Measurements from ENCODE around the gene ZNF202. TPM values are rescaled to one million over a fixed set of nuclear protein-coding genes. Genes with fewer than 3 reads are reported as not detected.

ZNF202 gene
- total and polyA plus RNA-seq, 2 donors (not counting 1 experiment from before 2014, with no cell fraction given): 17.0 to 25.1 TPM

- H3K9me3 ChIP-seq (ENCODE audit: control extremely low read depth in 1 of 3, control insufficient read depth in 2 of 3, insufficient read depth in 1 of 3, low read length in 2 of 3): peaks cover 0 to 11% (median 3%) of the 10 kb centered on the region in 3 donors
- Mint-ChIP-seq H3K27ac (no peak overlapping the region), H3K9me3 (ENCODE audit: insufficient read depth) (peaks cover 10% of the 10 kb centered on the region), H3K27me3 (no peaks in the 10 kb centered on the region), H3K4me1 (no peaks in the 10 kb centered on the region), H3K4me3 (no peak overlapping the region)
- H3K27me3 ChIP-seq (replicated peaks in 1 of 4; ENCODE audit: control extremely low read depth in 1 of 4, control insufficient read depth in 3 of 4, insufficient read depth in 4 of 4, low read length in 3 of 4): no peaks in the 10 kb centered on the region
- ChIA-PET POLR2A (no interaction called here), CTCF (interaction anchor here (1.1 to 1.6 kb wide), 2 partner anchors 9 to 19 kb away, joined by 4 to 8 read pairs; no protein-coding TSS in a partner anchor)
- H4K20me1 ChIP-seq (ENCODE audit: control insufficient read depth, insufficient read depth, low read length, poor library complexity, severe bottlenecking): peaks cover 20% of the 10 kb centered on the region
- TF ChIP-seq CTCF (IDR thresholded peaks at IDR 0.05): no peak
- TF ChIP-seq EZH2 (IDR thresholded peaks at IDR 0.05; ENCODE audit: borderline replicate concordance, insufficient read depth, low read depth, low read length, poor library complexity, severe bottlenecking): no peak
- H3K4me3 ChIP-seq (ENCODE audit: control extremely low read depth in 1 of 5, extremely low read depth in 1 of 5, insufficient read depth in 1 of 5, low read depth in 2 of 5, low read length in 4 of 5): no peak overlapping the region
- no peak for ATAC-seq (ENCODE audit: low read depth)
- no peak overlapping the region for H3K27ac ChIP-seq (ENCODE audit: low read length in 2 of 2)
- no peak overlapping the region for H3K9ac ChIP-seq (ENCODE audit: low read length)
- WGBS (ENCODE audit: insufficient coverage): 95% methylated on average over 5 of the region's 8 CpGs
- no peaks in the 10 kb centered on the region for H3K4me1 ChIP-seq (ENCODE audit: control insufficient read depth in 2 of 2, insufficient read depth in 2 of 2, low read length in 2 of 2)
- H3K36me3 ChIP-seq (replicated peaks in 1 of 2; ENCODE audit: control extremely low read depth in 1 of 2, control insufficient read depth in 1 of 2, extremely low read depth in 1 of 2, insufficient read depth in 2 of 2, low read length in 1 of 2): peaks cover 5 to 65% of the 10 kb centered on the region in 2 experiments
- no peaks in the 10 kb centered on the region for H3K79me2 ChIP-seq (ENCODE audit: control insufficient read depth, insufficient read depth, low read length)
- no peak overlapping the region for H3K4me2 ChIP-seq (replicated peaks; ENCODE audit: low read depth, low read length, poor library complexity, severe bottlenecking)
- DNase-seq: no peak
- no peak overlapping the region for H2AFZ ChIP-seq (ENCODE audit: insufficient read depth, low read depth, low read length, poor library complexity, severe bottlenecking)
- intact Hi-C loops (cut with micrococcal nuclease): no loop called here
Measured at GRCh38 chr11:123729602-123730001, 11.9 kb downstream of the ZNF202 start.

GRCh38 chr11:123725995-123726655 lies 15.3 kb downstream of the ZNF202 start:
- no peaks in the 10 kb centered on the region for H3K4me1 Mint-ChIP-seq
- no peaks in the 10 kb centered on the region for H3K27me3 Mint-ChIP-seq
- Histone ChIP-seq H3K27ac (ENCODE audit: low read length in 2 of 2) (no peak overlapping the region), H3K36me3 (replicated peaks in 1 of 2; ENCODE audit: control extremely low read depth in 1 of 2, control insufficient read depth in 1 of 2, extremely low read depth in 1 of 2, insufficient read depth in 2 of 2, low read length in 1 of 2) (peaks cover 5 to 68% of the 10 kb centered on the region in 2 experiments), H3K4me3 (ENCODE audit: control extremely low read depth in 1 of 5, extremely low read depth in 1 of 5, insufficient read depth in 1 of 5, low read depth in 2 of 5, low read length in 4 of 5) (no peak overlapping the region), H2AFZ (ENCODE audit: insufficient read depth, low read depth, low read length, poor library complexity, severe bottlenecking) (no peak overlapping the region), H3K79me2 (ENCODE audit: control insufficient read depth, insufficient read depth, low read length) (no peaks in the 10 kb centered on the region), H3K9me3 (ENCODE audit: control extremely low read depth in 1 of 3, control insufficient read depth in 2 of 3, insufficient read depth in 1 of 3, low read length in 2 of 3) (peaks cover 0 to 11% (median 3%) of the 10 kb centered on the region in 3 donors), H3K4me2 (replicated peaks; ENCODE audit: low read depth, low read length, poor library complexity, severe bottlenecking) (no peak overlapping the region), H3K9ac (ENCODE audit: low read length) (no peak overlapping the region), H3K27me3 (replicated peaks in 1 of 4; ENCODE audit: control extremely low read depth in 1 of 4, control insufficient read depth in 3 of 4, insufficient read depth in 4 of 4, low read length in 3 of 4) (no peaks in the 10 kb centered on the region), H4K20me1 (ENCODE audit: control insufficient read depth, insufficient read depth, low read length, poor library complexity, severe bottlenecking) (peaks cover 4% of the 10 kb centered on the region), H3K4me1 (ENCODE audit: control insufficient read depth in 2 of 2, insufficient read depth in 2 of 2, low read length in 2 of 2) (no peaks in the 10 kb centered on the region)
- WGBS (ENCODE audit: insufficient coverage): 94% methylated on average over 11 of the region's 23 CpGs
- intact Hi-C loops (cut with micrococcal nuclease): no loop called here
- ChIA-PET CTCF (interaction anchor here (0.6 kb wide), 1 partner anchor 1842 kb away, joined by 3 read pairs; no protein-coding TSS in a partner anchor), POLR2A (no interaction called here)
- DNase-seq (no peak), ATAC-seq (ENCODE audit: low read depth) (no peak)
- TF ChIP-seq EZH2 (IDR thresholded peaks at IDR 0.05; ENCODE audit: borderline replicate concordance, insufficient read depth, low read depth, low read length, poor library complexity, severe bottlenecking) (no peak), CTCF (IDR thresholded peaks at IDR 0.05) (no peak)
- no peak overlapping the region for H3K4me3 Mint-ChIP-seq
- no peak overlapping the region for H3K27ac Mint-ChIP-seq
- peaks cover 10% of the 10 kb centered on the region for H3K9me3 Mint-ChIP-seq (ENCODE audit: insufficient read depth)

Data from B cell (primary cell).